Type B pancreatic cell (in vitro differentiated cells): Measurements from ENCODE around the gene CMSS1. TPM values are rescaled to one million over a fixed set of nuclear protein-coding genes. Genes with fewer than 3 reads are reported as not detected.

Source experiments
- DNase-seq: peaks from one replicate; pipeline ENCODE4 v3.0.0; 2021; ENCODE audit warnings: mixed read lengths; ENCODE audit not compliant: unreplicated experiment; ENCODE audit errors: extremely low spot score
- H3K27ac Mint-ChIP-seq: 2 replicates; pipeline ENCODE4 v1.8.0; 2021; ENCODE audit warnings: mild to moderate bottlenecking, mixed read lengths
- H3K27me3 Mint-ChIP-seq: 2 replicates; pipeline ENCODE4 v1.8.0; 2021; ENCODE audit warnings: mixed read lengths
- H3K36me3 Mint-ChIP-seq: 2 replicates; pipeline ENCODE4 v1.8.0; 2021; ENCODE audit warnings: mixed read lengths
- H3K4me1 Mint-ChIP-seq: one replicate; pipeline ENCODE4 v1.8.0; 2021; ENCODE audit warnings: mixed read lengths; ENCODE audit not compliant: unreplicated experiment
- H3K4me3 Mint-ChIP-seq: 2 replicates; pipeline ENCODE4 v1.8.0; 2021; ENCODE audit warnings: mild to moderate bottlenecking, mixed read lengths
- H3K9me3 Mint-ChIP-seq: 2 replicates; pipeline ENCODE4 v1.8.0; 2021; ENCODE audit warnings: mixed read lengths
- CTCF ChIP-seq: fragments of 200-600 bp; sonication (generic); conservative IDR thresholded peaks from 2 replicates; pipeline ENCODE4 v1.5.0; 2021; ENCODE audit warnings: antibody characterized with exemption, mild to moderate bottlenecking
- total RNA-seq: library from RNA; stranded (reverse); gene quantifications from 2 replicates; pipeline ENCODE4 v1.2.1, GENCODE V29; 2021; ENCODE audit warnings: low replicate concordance

Gene CMSS1
- total RNA-seq, 1 donor from 2014 or later, result 34.1 TPM

DNA sequence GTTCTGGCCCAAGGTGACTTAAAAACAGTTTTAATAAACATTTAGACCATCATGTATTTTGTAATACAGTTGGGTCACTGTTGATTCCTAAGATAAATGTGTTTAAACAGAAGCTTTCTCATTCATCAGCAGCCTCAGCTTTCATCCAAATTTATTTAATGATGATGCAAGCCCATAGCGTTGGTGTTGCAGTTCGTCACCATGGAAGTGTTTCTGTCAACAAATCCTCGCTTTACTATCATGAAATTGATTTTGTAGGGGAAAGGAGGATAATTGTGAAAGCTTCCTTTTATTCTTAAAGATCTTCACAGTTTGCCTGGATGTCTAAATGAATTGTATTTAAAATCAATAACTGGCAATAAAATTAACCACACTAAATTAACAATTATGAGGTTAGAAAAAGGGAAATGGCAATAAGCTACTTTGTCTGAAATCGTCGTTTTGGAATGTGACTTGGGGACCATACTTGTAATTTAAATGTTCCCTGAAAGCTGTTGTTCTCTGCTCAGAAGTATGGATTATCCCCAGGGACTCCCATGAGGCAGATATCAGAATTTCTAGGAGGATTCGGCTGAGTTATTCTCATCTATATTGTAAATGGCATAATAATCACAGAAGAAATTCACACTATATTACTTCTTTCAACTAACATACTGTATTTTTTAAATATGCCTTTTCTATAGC lies 29.0 kb downstream of the CMSS1 start:
- H3K9me3 Mint-ChIP-seq, result peaks cover 6% of the 10 kb centered on the region
- H3K36me3 Mint-ChIP-seq, result peaks cover 13% of the 10 kb centered on the region
- no peak overlapping the region for H3K4me3 Mint-ChIP-seq
- H3K4me1 Mint-ChIP-seq, result peaks cover 13% of the 10 kb centered on the region
- no peaks in the 10 kb centered on the region for H3K27me3 Mint-ChIP-seq
- DNase-seq, result no peak
- H3K27ac Mint-ChIP-seq, result no peak overlapping the region
- no peak for TF ChIP-seq CTCF

DNA sequence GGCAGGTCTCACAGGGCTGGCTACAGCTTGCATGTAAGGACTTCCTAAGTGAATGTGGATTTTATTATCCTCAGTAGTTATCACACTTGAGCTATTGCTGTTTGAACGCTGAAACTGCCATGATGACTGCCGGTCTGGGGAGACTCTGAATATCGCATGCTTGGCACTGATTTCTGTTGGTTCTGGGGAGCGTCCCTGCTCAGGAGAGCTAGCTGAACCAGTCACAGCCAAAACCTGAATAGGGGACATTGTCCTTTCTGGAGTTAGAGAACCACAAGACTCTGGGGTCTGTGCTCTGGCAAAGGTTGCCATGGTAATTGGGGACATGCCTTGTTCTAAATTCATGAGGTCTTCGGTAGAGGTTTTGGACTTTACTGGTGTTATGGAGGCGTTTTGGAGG lies 30.8 kb downstream of the CMSS1 start:
- no peak for DNase-seq
- Mint-ChIP-seq H3K27ac (no peak overlapping the region), H3K36me3 (peaks cover 15% of the 10 kb centered on the region), H3K27me3 (no peaks in the 10 kb centered on the region), H3K4me1 (peaks cover 5% of the 10 kb centered on the region), H3K9me3 (peaks cover 6% of the 10 kb centered on the region), H3K4me3 (no peak overlapping the region)
- no peak for TF ChIP-seq CTCF

- Mint-ChIP-seq H3K27me3 (no peaks in the 10 kb centered on the region), H3K36me3 (peaks cover 21% of the 10 kb centered on the region), H3K4me3 (no peak overlapping the region), H3K4me1 (peaks cover 8% of the 10 kb centered on the region), H3K27ac (no peak overlapping the region), H3K9me3 (peaks cover 6% of the 10 kb centered on the region)
- no peak for DNase-seq
- TF ChIP-seq CTCF, result no peak
Measured at GRCh38 chr3:99850608-99851007, 32.9 kb downstream of the CMSS1 start.

GRCh38 chr3:99851955-99852354 lies 34.3 kb downstream of the CMSS1 start:
- Mint-ChIP-seq H3K4me1 (peaks cover 13% of the 10 kb centered on the region), H3K36me3 (peaks cover 22% of the 10 kb centered on the region), H3K9me3 (peaks cover 6% of the 10 kb centered on the region), H3K27me3 (no peaks in the 10 kb centered on the region), H3K4me3 (no peak overlapping the region), H3K27ac (no peak overlapping the region)
- no peak for DNase-seq
- no peak for TF ChIP-seq CTCF

- Mint-ChIP-seq H3K27me3 (no peaks in the 10 kb centered on the region), H3K27ac (no peak overlapping the region), H3K9me3 (peaks cover 6% of the 10 kb centered on the region), H3K36me3 (peaks cover 22% of the 10 kb centered on the region), H3K4me1 (peaks cover 13% of the 10 kb centered on the region), H3K4me3 (no peak overlapping the region)
- no peak for TF ChIP-seq CTCF
- DNase-seq, result no peak
Measured at GRCh38 chr3:99852851-99853250, 35.2 kb downstream of the CMSS1 start.
